Kidney glomerular epithelial cell (primary cell): Measurements from ENCODE around the gene TNIK.

ENCODE experiments used
- DNase-seq: peaks from one replicate; lab custom pipeline; 2025; lab: John Stamatoyannopoulos, UW

TNIK gene

DNA sequence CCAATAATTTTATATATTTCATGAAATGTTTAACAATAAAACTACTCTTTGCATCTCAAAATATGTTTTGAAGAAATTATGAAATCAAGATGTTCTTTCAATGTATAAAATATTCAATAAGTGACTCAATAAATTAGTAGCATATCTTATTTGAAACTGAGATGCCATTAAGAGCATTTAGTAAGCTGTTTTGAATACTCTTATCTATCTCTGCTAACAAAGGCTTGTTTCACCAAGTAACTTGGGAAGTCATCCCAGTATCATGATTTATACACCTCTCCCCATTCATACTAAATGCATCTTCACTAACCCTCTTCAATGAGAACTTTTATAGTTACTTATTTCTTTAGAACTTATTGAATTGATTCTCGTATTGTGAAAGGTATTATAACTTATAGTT lies 43.1 kb downstream of the TNIK start:
- DNase-seq, result no peak

DNA sequence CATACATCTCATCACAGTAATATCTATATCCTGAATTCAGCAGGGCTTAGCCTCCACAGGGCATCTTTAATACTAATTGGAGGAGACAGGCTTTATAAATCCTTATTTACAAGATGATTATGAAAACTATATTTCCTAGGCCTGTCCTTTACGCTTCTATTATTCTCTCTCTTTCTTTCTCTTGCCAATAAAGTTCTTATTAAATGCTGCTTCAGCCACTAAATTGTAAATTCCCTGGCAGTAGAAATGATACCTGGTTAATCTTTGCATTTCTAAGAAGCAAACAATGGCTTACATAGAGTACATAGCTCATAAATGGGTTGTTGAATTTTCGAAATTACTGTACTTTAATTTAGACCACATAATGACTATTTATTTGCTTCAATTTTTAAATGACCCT lies 43.5 kb downstream of the TNIK start:
- no peak for DNase-seq

DNA sequence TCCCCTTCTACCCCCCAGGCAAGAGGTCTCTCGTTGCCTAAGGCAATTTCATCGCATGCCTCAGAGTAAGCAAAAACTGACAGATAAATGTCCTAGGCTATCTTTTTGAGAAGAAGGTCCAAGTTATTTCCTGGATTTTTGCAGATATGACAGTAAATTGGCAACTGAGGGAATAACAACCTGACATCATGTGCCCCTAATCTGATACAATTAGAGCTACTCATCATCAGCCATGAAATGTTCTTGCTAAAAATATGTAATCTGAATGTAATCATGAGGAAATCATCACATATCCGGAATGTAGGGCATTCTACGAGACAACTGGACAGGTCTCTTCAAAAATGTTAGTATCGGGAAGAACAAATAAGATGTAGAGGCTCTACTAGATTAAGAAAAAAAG lies 44.1 kb downstream of the TNIK start:
- no peak for DNase-seq

DNA sequence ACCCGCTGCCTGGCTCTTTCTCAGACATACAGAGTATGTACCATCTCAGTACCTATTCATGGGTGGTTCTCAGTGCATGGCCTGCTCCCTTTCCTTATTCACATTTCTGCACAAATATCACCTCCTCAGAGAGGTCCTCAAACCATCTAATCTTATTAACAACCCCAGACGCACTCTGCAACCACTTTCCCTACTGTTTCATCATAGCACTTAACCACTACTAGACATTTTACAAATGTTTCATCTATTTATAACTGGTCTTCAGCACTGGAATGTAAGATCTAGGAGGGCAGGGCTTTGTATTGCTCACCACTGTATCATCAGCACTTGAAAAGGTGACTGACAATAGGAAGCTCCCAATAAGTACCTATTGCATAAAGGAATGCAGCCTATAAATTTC lies 45.1 kb downstream of the TNIK start:
- DNase-seq, result no peak

DNA sequence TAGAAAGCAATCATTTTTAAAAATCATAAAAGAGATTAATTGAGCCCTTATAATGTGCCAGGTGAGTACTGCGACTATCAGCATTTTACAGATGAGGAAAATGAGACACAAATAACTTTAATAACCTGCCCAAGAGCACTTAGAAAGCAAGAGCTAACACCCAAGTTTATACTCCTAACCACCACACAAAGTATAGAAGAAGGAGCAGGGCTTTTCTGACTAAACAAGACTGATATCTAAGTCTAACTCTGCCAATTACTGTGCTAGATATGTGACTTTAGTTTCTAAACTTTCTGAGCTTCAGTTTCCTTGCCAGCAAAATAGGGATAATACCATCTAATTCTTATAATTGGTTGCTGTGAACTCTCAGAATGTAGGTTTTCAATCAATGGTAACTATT lies 47.7 kb downstream of the TNIK start:
- DNase-seq, result no peak

DNA sequence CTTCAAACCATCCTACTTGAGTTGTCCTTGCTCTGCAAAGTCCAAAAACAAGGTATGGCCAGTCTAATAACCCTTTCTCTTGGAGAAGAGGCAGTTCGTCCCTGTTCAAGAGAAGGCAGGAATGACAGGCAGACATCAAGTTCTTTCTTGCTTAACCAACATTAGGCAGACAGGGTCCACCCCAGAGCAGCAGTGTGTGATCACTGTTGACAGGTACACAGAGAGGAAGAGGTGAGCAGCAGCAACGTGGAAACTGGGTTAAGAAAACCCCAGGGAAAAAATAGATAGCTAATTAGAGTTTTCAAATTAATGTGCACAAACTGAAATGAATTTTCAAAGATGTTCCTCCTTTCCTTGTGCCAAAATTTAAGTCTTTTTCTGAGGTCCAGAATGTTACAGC lies 48.2 kb downstream of the TNIK start:
- DNase-seq, result no peak

DNA sequence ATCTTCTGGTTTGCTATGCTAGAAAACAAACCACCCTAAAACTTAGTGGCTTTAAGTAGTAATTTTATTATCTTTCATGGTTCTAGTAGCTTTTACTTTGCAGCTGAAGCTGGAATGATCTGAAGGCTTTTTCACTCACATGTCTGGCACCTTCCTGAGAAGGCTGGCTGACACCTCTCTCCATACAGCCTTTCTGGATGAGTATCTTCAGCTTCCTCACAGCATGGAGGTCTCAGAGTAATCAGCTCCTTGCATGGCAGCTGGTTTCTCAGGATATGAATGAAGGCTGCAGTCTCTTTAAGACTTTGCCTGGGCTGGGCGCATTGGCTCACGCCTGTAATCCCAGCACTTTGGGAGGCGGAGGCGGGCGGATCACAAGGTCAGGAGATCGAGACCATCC lies 50.0 kb downstream of the TNIK start:
- DNase-seq, result no peak

DNA sequence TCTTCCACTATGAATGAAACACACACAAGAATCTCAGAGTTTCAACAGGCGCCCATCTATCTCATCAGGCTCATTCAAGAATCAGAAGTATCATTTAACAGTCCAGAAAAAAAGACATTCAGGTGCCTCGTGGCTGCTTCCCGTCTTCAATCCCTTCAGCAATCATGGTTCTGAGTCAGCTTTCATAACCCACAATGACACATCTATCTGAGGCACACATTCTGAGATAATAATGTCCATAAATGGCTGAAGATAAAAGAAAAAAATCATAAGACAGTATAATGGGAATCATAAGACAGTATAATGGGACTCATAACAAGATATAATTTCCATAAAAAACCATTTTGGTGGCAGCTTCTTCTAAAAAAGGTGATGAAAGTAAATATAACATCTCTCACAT lies 52.4 kb downstream of the TNIK start:
- peak; percentile 71 for DNase-seq

DNA sequence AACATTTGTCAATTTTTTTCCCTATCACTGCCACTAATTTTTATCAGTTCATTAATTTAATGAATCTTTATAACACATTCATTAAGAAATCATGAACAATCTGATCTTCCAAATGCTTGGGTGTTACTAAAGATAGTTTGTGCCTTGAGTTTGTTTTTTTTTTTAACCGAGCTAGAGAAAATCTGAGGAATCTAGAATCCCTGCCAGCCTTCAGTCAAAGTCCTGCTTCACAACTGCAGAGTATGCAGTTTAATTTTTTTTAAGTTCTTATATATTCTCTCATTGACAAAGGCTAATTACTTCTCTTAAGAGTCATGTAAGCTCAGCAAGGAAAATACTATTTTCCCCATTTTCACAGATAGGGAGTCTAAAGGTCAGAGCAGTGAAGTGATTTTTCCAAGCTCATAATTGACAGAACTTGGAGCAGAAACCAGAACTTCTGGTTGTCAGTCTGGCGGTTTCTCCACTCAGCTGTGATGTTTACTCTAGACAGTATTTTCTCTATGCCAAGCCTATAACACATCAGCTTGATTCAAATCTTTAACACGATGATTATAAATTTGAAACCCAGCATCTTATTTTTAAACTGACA lies 55.7 kb downstream of the TNIK start:
- peak; percentile 27 for DNase-seq

DNA sequence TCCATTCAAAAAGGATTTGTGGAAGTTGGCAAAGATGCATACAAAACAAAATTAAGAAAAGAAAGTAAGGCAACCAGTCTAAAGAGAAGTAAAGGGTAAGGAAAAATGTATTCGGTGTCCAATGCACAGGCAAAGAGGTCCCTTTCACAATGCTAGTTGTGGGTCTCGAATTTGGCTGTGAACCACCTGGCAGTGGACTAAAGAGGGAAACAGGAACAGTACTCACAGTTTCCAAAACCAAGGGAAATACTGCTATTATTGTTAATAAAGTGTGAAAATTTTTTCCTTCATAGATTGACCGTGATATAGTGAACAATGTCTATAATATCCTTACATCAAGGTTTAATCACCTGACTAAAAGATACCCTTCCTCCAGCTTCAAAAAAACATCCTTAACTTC lies 57.9 kb downstream of the TNIK start:
- no peak for DNase-seq

DNA sequence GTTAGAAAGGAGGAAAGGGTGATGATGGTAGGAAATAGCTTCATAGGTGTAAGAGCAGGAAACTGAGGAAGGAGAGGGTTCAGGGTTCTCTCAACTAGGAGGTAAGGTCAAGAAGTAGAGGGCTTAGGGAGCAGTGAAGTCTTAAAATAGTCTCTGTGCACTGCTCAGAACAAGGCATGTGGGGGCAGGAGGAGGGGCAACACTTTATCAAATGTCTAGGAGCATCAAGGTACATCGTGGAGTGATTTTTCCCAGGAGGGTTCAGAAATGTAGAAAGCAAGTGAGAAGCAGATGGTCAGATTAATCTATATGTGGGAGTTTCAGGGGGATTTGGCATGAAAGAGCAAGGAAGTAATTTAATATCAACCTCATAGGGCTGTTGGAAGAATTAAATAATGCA lies 58.8 kb downstream of the TNIK start:
- no peak for DNase-seq

DNA sequence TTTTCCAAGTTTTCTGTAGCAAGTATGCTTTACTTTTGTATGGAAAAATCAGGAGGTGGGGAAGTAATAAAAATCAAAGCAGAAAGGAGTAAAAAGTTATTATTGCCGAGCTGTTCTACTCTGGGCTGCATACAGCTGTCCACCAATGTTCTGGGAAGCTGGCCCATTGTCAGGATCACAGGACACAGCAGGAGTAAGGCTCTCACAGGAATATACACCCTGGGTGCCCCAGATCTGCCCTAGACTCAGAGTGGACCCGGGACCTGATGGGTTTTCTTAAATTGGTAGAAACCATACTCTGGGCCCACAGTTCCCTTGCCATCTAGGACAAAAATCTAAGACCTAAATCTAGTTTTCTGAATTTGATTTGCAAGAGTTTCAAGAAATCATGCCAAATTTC lies 60.4 kb downstream of the TNIK start:
- no peak for DNase-seq

DNA sequence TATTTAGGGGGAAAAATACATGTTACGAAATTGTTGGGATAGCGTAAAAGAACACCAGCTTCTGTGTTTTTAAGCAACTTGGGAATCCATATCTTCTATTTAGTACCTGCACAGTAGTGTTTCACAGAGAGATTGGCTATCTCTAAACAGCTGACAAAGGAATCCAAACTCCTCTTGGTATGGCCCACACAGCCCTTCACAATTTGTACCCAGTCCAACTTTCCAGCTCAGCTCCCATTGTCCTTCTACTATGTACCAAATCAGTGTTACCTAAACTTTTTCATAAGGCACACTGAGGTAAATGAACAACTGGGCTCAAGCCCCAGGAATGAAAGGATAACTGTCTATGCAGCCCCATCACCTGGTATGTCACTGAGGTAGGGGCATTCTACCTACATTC lies 61.9 kb downstream of the TNIK start:
- DNase-seq, result no peak

DNA sequence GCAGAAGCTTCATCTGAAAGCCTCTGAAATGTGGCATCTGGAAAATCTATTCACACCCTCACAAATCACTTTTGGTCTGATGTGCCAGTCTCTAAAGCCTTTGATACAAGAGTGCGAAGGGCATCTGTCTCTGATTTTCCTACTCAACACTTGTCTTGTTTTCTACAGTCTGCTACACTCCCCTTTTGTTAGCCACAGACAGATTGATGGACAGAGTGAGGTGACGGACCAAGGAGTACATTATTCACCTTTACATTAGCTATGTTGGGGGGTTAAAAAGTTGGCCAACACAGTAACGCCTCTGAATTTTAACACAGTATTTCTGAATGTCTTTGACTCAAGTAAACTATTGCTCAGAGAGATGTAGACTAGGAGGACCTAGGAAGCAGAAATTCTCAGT lies 63.1 kb downstream of the TNIK start:
- DNase-seq, result no peak

DNA sequence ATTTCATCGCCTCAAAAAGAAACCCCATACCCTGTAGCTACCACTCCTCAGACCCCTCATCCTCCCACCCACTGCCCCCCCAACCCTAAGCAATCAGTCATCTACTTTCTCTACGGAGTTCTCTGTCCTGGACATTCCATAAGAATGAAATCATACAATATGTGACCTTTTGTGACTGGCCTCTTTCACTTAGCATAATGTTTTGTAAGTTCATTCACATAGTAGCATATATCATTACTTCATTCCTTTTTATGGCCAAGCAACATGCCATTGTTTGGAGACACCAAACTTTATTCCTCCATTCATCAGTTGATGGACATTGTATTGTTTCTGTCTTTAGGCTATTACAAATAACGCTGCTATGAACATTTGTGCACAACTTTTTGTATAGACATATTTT lies 64.2 kb downstream of the TNIK start:
- DNase-seq, result peak; percentile 49

DNA sequence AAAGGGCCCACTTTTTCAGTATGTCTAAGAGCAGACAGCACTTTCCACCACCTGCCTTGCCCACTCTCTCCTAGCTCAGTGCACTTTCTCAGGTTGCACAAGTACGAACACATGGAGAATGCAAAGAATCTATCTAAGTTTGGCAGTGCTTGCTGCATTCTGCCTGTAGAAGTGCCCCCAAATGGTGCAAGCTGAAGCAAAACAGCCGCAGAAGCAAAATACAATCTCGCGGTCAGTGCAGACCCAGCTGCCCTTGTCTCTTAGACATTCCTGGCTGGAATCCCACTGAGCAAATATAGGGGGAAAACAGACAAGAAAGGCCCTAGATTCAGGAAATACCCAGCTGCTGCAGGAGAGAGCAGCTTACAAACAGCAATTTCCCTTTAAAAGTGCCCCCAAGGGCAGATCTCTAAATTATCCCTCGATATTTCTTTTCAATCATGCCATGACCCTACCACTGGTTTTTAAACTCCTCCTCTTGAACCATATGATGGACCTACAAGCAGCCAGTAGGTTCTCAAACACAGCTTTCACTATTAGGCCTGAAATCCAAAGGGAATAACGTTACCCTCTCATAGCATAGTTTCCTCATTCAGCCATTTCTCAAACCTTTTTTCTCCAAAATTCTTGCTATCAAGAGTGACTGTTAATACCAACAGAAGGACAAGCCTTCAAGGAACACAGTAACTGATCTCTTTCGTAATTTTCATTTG lies 67.0 kb downstream of the TNIK start:
- DNase-seq, result no peak

DNA sequence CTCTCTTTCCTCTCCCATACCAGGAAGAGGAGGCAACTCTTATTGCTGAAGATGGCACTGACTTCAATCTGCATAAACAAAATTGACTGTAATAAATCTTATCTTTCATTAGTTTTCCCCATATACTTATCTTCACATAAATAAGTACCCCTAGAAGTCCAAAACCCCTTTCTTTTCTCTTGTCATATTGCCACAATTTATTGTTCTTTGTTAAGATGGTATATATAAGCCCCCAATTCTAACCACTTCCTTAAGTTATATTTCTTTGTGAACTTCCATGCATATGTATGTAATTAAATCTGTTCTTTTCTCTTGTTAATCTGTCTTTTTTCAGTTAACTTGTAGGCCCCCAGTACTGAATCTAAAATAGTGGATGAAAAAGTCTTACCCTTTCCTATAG lies 68.8 kb downstream of the TNIK start:
- no peak for DNase-seq

DNA sequence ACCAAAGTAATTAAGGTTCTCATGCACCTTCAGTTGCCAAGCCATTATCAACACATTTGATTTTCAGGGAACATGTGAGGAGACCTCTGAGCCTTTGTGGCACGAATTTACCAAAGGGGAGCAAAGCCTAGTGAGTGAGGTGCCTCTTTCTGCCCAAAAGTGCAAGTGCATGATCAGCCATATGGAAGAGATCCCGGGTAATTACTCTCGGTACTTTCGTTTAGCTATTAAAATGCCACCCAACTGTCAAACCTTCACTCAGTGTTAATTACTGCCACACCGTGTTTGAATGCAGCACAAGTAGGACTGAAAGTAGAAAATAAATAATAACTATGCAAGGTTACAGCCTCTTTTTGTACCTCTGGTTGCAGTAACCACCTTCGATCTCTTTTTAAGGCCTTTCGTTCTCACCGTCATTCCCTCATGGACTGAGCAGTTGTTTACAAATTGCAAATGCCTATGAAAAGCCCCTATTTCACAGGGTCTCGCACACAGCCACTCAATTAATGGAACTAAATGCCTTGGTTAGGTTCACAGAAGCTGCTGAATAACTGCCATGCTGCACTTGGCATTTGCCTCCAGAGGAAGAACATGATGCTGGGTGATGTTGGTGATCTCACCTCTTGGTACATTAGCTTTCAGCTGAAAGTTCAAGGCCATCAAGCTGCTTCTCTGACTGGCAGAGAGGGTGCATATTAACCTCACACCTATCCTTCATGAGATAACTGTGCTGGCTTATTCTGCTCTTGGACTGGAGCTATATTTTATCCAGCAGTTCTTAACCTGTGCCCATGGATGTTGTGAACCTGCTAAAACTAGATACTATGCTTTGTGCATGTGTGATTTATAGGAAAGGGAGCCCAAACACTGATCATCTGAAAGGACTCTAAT lies 69.9 kb downstream of the TNIK start:
- DNase-seq, result no peak

DNA sequence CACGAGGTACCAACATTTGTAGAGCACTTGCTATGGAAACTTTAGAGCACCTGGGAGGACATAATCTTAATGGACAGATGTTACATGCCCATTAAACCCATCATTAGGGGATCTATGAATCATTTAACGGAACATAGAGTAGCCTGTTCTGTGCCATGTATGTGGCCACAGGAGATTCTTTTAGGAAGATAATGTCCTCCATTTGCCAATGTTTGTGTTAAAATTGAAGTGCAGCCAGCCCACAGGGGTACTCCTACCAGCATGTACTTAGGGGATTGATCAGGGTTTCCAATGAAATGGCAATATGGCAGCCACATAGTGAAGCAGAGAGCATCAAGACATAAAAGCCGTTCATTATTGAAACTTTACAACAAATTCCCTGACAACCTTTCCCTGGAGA lies 70.7 kb downstream of the TNIK start:
- no peak for DNase-seq

DNA sequence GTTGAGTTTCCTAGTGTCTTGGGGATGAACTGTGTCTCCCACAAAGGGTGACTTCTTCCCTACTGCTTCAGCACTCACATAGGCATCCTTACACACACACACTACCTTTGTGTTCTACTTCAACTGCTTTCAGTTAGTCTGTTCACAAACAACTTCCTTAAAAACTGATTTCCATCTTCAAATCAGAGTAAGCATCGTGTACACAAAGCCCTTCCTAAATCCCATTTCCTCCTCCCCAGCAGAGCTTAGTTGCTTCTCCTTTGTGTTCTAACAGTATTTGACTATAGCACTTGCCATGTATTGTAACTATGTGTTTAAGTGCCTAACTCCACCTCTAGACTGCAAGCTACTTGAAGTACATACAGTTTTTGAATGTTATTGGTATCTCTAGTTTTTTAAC lies 71.7 kb downstream of the TNIK start:
- no peak for DNase-seq

DNA sequence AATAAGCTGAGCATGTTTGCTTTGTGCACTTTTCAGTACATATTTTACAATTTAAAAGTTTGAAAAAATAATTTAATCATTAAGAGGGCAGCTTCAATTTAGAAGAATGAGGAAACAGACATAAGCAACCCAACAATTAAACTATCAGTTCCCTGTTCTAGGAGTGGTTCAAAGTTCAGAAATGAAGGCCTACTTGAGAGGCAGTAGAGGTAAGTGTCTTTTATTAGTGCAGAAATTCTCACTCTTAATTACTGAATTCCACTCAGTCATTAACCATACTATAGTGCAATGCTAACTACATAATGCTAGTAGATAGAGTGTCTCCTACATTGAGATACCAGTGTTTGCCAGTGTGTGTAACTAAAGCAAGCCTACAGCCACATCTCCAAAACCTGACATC lies 73.1 kb downstream of the TNIK start:
- no peak for DNase-seq

DNA sequence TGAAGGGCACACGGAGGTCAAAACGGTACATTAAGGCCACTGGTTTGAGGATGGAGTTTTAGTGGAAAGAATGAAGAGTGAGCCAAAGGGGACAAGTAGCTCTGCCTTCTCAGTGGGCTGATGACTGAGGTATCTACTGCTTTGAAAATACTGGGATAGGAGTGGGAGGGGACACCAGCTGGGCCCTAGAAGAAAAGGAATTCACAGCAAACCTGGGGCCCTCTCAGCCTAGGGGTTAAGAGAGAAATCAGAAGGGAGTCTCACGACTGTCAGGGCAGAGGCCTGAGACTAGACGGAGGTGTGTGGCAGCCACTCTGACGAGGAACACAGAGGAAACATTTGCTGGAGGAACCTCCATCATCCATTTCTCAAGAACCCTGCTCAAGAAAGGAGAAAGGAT lies 75.1 kb downstream of the TNIK start:
- no peak for DNase-seq
